Left lung (tissue), 10 donors: ENCODE measurements around the gene STK40. TPM values are rescaled to one million over a fixed set of nuclear protein-coding genes. Genes with fewer than 3 reads are reported as not detected.

Source experiments
- ATAC-seq: fragments of 200-7000 bp; cut with Tn5 transposase; one replicate; pipeline ENCODE4 v1.9.1; 2020; ENCODE audit warnings: moderate library complexity
- DNase-seq, 4 donors: peaks; one replicate each; pipeline ENCODE4 v3.0.0-alpha.2; 2013 to 2020
- H3K27ac ChIP-seq, 2 donors: fragments of 200-600 bp; sonication (generic) in 1 of 2; one replicate each; pipeline versions ENCODE4 v1.5.0 to v1.8.0; 2020 to 2021
- H3K27me3 ChIP-seq, 2 donors: fragments of 200-600 bp; sonication (generic) in 1 of 2; one replicate each; pipeline versions ENCODE4 v1.5.0 to v1.8.0; 2020 to 2021
- H3K36me3 ChIP-seq, 2 donors: fragments of 200-600 bp; sonication (generic) in 1 of 2; one replicate each; pipeline versions ENCODE4 v1.5.0 to v1.8.0; 2020 to 2021
- H3K4me1 ChIP-seq, 2 donors: fragments of 200-600 bp; one replicate each; pipeline ENCODE4 v1.8.0; 2021
- H3K4me3 ChIP-seq, 2 donors: fragments of 200-600 bp; sonication (generic) in 1 of 2; one replicate each; pipeline versions ENCODE4 v1.5.0 to v1.8.0; 2020 to 2021; ENCODE audit warnings: mild to moderate bottlenecking in 1 of 2
- H3K9me3 ChIP-seq, 2 donors: fragments of 200-600 bp; sonication (generic) in 1 of 2; one replicate each; pipeline versions ENCODE4 v1.5.0 to v1.8.0; 2020 to 2021
- intact Hi-C, 2 donors: fragments of 100-400 bp; cut with DNase I; formaldehyde crosslinking; loops; one replicate each; pipeline versions ENCODE4 v1.11.2 to v1.14.2; 2022
- polyA plus RNA-seq, 6 donors: library from polyadenylated mRNA; unstranded; fragments of 120-200 nt; gene quantifications; one replicate each; pipeline ENCODE4 v1.2.1, GENCODE V29; 2013; ENCODE audit not compliant: insufficient read length in 6 of 6
- total RNA-seq, 2 donors: library from RNA; stranded (reverse); fragmentation: NEBNext Ultra II Directional; extraction: Animal tissue kit (Norgen Biotek cat#: 25700); gene quantifications; one replicate each; pipeline ENCODE4 v1.2.1, GENCODE V29; 2021
- TF ChIP-seq, protein P1 (sequence below), 2 donors: fragments of 200-600 bp; sonication (generic) in 1 of 2; IDR thresholded peaks; one replicate each; pipeline versions ENCODE4 v1.5.0 to v1.8.0; 2021; ENCODE audit warnings: antibody characterized with exemption in 2 of 2
- donor health status: DM: no; HTN: yes; CAD: no.
- donor health status: DM: no; HTN: no; CAD: no.

The STK40 gene
- total and polyA plus RNA-seq, 8 donors, result 29.3 to 97.7 (median 35.7) TPM

DNA sequence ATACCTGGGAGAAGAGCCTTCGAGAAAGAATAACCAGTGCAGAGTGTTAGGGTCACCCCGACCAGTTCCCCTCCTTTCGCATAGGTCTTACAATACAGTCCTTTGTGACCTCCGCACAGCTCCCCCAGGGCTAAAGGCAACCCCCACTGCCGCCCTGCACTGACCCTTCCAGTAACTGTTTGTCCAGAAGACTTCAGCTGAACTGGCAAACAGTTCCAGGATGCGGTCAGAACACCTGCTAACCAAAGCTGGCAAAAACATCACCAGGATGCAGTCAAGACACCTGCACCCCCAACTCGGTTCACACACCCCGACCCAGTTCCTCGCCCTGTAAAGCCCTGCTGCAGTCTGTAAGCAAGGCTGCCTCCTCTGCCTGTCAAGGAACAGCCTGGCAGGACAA, 55.9 kb downstream of the STK40 start:
- no peak for ATAC-seq
- no peaks in the 10 kb centered on the region for H3K27me3 ChIP-seq
- no peak overlapping the region for H3K4me3 ChIP-seq
- intact Hi-C loops, result no loop called here
- no peak for DNase-seq
- no peaks in the 10 kb centered on the region for H3K36me3 ChIP-seq
- H3K4me1 ChIP-seq, result peaks cover 3 to 16% of the 10 kb centered on the region in 2 donors
- H3K27ac ChIP-seq, result peak overlapping the region in 1 of 2 donors; percentile 13
- TF ChIP-seq, protein P1, sequence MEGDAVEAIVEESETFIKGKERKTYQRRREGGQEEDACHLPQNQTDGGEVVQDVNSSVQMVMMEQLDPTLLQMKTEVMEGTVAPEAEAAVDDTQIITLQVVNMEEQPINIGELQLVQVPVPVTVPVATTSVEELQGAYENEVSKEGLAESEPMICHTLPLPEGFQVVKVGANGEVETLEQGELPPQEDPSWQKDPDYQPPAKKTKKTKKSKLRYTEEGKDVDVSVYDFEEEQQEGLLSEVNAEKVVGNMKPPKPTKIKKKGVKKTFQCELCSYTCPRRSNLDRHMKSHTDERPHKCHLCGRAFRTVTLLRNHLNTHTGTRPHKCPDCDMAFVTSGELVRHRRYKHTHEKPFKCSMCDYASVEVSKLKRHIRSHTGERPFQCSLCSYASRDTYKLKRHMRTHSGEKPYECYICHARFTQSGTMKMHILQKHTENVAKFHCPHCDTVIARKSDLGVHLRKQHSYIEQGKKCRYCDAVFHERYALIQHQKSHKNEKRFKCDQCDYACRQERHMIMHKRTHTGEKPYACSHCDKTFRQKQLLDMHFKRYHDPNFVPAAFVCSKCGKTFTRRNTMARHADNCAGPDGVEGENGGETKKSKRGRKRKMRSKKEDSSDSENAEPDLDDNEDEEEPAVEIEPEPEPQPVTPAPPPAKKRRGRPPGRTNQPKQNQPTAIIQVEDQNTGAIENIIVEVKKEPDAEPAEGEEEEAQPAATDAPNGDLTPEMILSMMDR (IDR thresholded peaks at IDR 0.05), result no peak
- no peaks in the 10 kb centered on the region for H3K9me3 ChIP-seq

DNA sequence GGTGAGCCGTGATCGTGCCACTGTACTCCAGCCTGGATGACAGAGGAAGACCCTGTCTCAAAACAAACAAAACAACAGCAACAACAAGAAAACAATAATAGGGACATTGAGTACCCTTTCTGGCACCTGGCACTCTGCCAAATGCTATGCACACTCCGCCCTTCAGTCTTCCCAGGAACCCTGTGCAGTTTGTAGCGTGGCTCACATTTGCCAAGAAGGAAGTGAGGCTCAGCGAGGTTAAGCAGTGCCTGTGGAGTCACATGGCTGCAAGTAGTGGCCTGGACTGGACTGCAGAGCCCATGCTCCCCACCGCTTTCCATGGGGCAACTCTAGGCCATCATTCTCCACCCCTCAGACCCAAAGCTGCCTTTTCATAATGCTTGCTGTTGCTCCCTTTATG, 57.0 kb downstream of the STK40 start:
- peak in 2 of 4 donors; percentile 23 to 71 for DNase-seq
- no peaks in the 10 kb centered on the region for H3K36me3 ChIP-seq
- ATAC-seq, result peak; percentile 48
- TF ChIP-seq, protein P1 (IDR thresholded peaks at IDR 0.05), result no peak
- no peaks in the 10 kb centered on the region for H3K27me3 ChIP-seq
- H3K4me1 ChIP-seq, result peaks cover 11 to 27% of the 10 kb centered on the region in 2 donors
- H3K27ac ChIP-seq, result peak overlapping the region in 1 of 2 donors; percentile 13
- H3K4me3 ChIP-seq, result no peak overlapping the region
- no peaks in the 10 kb centered on the region for H3K9me3 ChIP-seq
- intact Hi-C loops, result no loop called here

DNA sequence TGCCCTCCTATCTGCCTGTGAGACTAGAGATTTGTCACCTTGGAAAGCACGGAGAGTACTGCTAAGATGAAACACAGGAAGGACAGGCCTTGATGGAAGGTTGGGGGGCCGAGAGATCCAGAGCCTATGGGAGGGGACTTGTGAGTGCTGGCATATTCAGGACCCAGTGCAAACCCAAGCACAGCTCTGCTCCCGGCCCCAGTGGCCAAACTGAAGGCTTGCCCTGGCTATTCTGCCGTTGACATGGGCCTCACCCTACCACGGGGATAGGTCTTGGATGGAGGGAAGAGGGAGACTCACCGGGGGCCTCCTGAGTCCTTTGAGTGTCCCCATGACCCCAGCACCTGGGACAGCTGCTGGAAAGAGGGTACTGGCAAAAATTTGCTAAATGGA, 57.6 kb downstream of the STK40 start:
- H3K9me3 ChIP-seq, result no peaks in the 10 kb centered on the region

DNA sequence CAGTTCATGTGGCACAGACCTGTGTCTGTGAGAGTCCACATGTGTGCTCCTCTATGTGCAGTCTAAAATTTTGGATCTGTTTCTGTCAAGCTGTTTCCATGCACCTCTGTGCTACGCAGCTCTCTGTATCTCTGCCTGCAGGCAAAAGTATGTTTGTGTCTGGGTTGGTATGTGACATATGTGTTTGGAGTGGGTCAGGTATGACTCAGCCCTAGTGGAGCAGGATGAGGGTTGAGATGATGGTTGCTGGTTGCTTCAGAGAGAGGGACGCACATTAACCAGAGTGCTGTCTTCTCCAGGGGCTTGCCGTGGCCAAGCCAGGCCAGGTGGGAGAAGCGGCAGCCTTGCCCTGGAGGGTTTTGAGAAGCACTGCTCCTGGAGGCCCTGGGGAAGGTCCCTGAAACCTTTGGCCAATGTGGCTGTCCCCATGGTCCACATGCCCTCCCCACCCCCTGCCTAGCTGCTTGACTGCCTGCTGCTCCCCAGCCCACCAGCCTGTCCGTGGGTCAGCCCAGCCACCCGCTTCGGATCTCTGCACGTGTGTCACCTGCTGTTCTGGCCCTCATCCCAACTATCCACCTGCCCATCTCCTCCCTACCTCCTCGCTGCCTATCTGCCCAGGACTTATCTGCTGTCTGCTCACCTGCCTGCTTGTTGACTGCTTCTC, 58.2 kb downstream of the STK40 start:
- Histone ChIP-seq H3K27ac (no peak overlapping the region), H3K4me1 (peaks cover 12 to 36% of the 10 kb centered on the region in 2 donors), H3K27me3 (peaks cover 0 to 6% of the 10 kb centered on the region in 2 donors), H3K4me3 (no peak overlapping the region), H3K36me3 (no peaks in the 10 kb centered on the region), H3K9me3 (no peaks in the 10 kb centered on the region)
- ATAC-seq (no peak), DNase-seq (no peak)
- intact Hi-C loops, result no loop called here
- TF ChIP-seq, protein P1 (IDR thresholded peaks at IDR 0.05), result no peak

More for the DNA sequence above, 57.6 kb downstream of the STK40 start:
- TF ChIP-seq, protein P1 (IDR thresholded peaks at IDR 0.05), result no peak
- Histone ChIP-seq H3K27me3 (peaks cover 0 to under 1% of the 10 kb centered on the region in 2 donors), H3K4me3 (no peak overlapping the region), H3K27ac (peak overlapping the region in 1 of 2 donors; percentile 13), H3K4me1 (peaks cover 12 to 30% of the 10 kb centered on the region in 2 donors), H3K36me3 (no peaks in the 10 kb centered on the region)
- ATAC-seq (no peak), DNase-seq (no peak)
- intact Hi-C loops, result no loop called here

DNA sequence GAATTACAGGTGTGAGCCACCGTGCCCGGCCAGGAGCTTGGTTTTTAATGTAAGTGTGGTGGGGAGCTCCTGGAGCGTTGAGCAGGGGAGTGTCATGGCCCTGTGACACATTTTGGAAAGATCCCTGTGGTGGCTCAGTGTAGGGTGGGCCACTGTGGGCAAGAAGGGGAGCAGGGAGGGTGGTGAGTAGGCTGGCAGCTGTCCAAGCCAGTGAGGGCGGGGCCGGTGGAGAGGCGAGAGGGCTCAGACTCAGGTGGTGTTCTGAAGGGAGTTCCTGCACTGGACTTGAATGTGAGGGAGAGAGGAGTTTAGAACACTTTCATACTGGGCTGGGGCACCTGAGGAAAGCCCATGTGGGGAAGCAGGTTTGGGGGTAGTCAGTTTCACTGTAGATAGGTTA, 59.2 kb downstream of the STK40 start:
- TF ChIP-seq, protein P1 (IDR thresholded peaks at IDR 0.05), result no peak
- intact Hi-C loops, result no loop called here
- H3K36me3 ChIP-seq, result peaks cover 0 to 4% of the 10 kb centered on the region in 2 donors
- peaks cover 15 to 46% of the 10 kb centered on the region in 2 donors for H3K4me1 ChIP-seq
- H3K27me3 ChIP-seq, result peaks cover 0 to 17% of the 10 kb centered on the region in 2 donors
- H3K9me3 ChIP-seq, result no peaks in the 10 kb centered on the region
- no peak for DNase-seq
- H3K27ac ChIP-seq, result no peak overlapping the region
- ATAC-seq, result no peak
- H3K4me3 ChIP-seq, result no peak overlapping the region
